GM19397 (cell line): ENCODE results near the gene PER3.

Experiments used
- ATAC-seq: cut with Tn5 transposase; IDR thresholded peaks from one replicate; pipeline ENCODE4 v1.9.1; 2021; ENCODE audit warnings: mild to moderate bottlenecking, moderate library complexity; ENCODE audit not compliant: unreplicated experiment

The PER3 gene

GRCh38 chr1:7831458-7831857 is 47.4 kb downstream of the PER3 start:
- no peak for ATAC-seq

- ATAC-seq, result no peak
Measured at GRCh38 chr1:7833035-7833434, 48.9 kb downstream of the PER3 start.

GRCh38 chr1:7838714-7839113 is 54.6 kb downstream of the PER3 start:
- no peak for ATAC-seq

GRCh38 chr1:7839526-7839925 is 55.4 kb downstream of the PER3 start:
- ATAC-seq, result no peak

DNA sequence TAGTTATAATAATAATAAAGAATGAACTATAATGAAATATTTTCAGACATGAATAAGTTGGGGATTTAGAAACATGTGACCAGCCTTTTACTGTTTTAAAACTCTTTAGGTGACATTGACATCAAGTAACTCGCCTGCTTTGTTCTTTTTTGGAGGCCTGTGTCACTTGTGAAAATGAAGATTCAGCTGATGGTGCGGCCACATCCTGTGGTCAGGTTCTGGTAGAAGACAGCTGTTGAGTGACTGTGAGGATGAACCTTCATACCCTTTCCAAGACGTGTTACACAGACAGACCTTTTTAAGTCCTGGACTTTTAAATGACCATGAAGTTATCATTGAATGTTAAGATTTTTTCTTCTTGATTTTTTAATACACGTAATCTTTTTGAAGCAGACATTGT is 58.4 kb downstream of the PER3 start:
- ATAC-seq, result no peak

DNA sequence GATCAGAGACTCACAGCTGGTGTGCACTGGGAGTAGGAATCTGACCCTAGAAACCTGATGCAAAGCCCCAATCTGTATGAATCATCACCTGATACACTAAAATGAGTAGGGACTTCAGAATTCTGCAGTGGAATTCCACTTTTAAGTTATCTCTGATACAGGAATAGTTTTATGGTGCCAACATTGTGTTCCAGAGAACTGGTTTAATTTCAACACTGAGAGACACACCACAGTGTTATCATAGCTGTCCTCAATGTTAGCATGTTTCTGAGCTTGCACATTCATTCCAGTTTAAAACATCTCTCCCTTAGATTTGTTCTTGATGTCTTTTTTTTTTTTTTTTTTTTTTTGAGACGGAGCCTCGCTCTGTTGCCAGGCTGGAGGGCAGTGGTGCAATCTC is 61.7 kb downstream of the PER3 start:
- no peak for ATAC-seq

GRCh38 chr1:7846656-7847055 is 62.6 kb downstream of the PER3 start:
- no peak for ATAC-seq

DNA sequence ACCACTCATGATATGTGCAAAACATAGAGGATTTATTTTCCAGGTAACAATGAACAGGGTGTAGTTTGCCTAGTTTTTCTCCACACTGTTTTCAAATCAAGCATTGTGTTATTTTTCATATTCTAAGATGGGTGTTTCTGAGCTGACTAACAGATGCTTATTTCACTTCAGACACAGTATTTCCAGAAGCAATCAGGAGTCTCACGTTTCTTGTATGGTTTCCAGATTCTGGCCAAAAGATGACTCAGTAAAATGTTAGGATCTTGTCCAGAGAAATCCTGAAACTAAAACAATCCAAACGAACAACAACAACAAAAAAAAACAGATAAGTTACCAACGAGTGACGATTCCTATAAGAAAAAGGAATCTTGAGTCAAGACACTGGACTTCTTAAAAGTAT is 63.5 kb downstream of the PER3 start:
- ATAC-seq, result no peak

DNA sequence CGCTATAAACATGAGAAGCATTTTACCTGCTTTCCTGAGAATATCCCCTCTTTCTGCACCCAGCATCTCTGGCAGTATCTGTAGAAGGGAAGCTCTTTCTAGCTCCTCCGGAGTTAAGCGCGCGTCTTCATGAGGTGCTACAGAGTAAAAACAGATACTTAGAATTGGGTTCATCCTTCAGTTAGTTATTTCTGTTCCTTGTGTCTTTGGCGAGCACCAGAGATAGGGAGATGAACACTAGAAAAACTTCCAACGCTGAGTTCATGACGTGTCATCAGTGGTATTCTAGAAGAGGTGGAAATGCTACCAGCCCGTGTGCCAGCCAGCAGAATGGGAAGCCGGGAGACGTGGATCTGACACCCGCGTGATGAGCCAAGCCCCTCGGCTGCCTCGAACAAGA is 66.7 kb downstream of the PER3 start:
- ATAC-seq, result no peak

DNA sequence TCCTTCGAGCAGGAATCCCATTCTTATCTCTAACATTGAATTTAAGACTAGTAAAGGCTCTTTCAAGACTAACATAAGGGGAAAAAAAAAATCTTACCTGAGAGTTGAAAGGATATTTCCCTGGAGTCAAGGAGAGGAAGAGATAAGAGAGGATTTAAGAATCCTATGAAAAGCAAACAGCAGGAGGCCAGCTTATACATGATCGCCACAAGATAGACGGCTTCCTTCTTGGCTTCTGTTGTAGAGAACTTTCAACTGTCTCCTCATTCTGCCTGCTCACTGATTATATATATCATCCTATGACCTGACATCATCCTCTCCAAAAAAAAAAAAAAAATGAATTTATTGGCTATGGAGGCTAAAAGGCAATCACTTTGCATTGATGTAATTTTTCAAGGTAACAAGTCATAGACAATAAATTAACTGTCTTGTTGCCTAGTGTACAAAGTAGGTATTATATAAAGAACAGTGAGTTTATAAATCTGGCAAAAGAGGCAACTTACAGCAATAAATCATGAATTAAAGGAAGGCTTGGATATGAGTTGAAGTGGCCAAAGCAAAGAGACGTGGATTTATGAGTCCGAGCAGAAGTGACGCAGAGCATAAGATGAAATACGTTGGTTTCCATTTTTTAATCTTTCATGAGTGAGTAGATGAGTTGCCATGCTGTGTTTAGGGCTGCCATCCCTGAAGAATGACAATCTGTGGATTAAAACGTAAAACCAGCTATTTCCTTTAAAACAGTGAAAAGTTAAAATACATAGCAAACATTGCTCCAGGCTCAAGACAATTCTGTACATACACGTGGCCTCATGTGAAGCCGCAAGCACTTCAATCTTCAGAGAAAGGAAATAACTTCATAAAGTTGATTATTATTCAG is 69.0 kb downstream of the PER3 start, which contains the start of gene UTS2:
UTS2 (minus strand) TSS at position 262 of the 880 bp plus-strand sequence; CDS start at position 200, 62 bp downstream.
- ATAC-seq, result no peak

- no peak for ATAC-seq
Measured at GRCh38 chr1:7853684-7854026, 69.6 kb downstream of the PER3 start.

GRCh38 chr1:7856345-7856744 is 72.3 kb downstream of the PER3 start:
- ATAC-seq, result no peak

GRCh38 chr1:7857000-7857399 is 72.9 kb downstream of the PER3 start:
- ATAC-seq, result no peak

DNA sequence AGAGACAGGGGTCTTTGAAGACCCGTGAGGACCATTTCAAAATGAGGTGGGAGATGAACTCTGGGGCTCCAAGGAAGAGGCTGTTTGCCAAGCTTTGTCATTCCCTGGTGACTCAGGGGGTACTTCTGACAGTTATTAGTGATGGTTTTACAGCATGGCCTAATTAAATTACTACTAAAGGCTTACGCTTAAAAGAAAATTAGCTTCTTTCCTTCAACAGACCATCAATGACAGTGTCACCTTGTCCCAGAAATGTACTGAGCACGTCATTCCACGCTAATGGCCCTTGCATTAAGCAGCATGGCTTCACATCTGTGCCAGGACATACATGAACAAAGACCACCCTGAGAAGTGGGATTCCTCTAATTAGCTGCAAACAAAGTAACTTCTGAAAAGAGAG is 73.9 kb downstream of the PER3 start:
- ATAC-seq, result no peak

DNA sequence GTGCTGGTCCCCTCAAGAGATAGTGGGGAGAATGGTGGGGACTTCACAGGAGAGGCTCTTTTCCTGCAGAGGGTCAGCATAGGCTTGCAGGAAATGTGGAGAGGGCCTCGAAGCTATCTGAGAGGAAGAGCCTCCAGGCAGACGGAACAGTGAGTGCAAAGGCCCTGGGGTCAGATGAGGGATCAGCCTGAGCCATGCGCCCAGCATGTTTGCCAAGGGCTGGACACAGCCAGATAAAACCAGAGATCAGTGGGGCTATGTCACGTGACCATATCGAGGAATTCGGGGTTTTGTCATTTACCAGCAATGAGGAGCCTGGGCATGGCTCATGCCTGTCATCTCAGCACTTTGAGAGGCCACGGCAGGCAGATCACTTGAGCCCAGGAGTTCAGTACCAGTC is 75.3 kb downstream of the PER3 start:
- no peak for ATAC-seq

DNA sequence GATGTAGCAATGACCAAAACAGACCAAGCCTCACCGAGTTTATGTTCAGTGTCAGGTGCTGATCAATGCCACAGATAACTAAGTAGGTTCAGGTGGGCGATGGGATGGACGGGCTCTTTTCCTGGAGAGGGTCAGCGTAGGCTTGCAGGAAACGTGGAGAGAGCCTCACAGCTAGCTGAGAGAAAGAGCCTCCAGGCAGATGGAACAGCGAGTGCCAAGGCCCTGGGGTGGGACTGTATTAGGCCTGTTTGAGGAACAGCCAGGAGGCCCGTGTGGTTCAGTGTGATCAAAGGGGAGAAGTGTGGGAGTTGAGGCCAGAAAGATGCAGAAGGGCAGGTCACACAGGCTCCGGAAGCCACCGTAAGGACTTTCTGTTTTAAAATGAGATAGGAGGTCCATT is 76.0 kb downstream of the PER3 start:
- ATAC-seq, result no peak

GRCh38 chr1:7861452-7861851 is 77.4 kb downstream of the PER3 start:
- ATAC-seq, result no peak

DNA sequence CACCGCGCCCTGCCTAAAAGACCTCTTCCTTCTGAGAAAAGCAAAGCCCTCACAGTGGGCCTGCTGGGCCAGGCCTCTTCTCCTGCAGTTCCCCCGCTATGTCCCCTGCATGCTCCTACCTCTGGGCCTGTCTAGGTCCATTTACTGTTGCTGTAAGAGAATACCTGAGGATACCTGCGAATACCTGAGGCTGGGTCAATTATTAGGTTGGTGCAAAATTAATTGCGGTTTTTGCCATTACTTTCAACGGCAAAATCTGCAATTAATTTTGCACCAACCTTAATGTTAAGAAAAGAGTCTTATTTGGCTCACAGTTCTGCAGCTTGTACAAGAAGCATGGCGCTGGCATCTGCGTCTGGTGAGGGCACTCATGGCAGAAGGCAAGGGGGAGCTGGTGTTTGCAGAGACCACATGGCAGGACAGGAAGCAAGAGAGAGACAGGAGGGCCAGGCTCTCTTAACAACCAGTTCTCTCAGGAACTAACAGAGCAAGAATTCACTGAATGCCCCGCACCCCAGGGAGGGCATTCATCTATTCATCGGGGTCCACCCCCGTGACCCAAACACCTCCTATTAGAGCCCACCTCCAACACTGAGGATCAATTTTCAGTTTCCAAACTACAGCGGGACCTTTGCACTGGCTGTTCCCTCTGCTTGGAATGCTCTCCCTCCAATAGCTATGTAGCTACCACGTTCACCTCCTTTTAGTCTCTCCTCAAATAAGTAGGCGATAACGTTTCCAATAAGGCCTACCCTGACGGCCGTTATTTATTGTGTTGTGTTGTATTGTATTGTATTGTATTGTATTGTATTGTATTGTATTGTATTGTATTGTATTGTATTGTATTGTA is 78.3 kb downstream of the PER3 start:
- no peak for ATAC-seq

DNA sequence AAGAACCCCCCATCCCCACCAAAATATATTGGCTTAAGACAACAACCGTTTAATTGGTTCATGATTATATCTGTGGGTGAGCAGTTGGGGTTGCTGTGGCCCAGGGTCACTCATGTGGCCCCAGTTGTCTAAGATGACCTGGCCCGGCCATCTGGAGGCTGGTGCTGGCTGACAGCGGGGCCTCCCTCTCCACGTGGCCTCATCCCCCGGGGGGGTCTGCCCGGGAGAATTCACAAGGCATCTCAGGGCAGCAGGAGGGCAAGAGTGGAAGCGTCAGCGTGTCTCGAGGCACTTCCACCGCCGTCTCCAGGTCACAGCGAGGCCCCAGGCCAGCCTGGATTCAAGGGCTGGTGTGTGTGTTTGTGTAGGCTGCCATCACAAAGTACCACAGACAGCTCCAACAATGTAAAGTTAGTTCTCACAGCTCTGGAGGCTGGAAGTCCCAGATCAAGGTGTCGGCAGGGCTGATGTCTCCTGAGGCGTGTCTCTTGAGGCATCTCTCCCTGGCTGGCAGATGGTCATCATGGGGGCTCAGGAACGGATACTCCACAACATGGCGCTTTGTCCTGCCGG is 79.8 kb downstream of the PER3 start:
- no peak for ATAC-seq

GRCh38 chr1:7865978-7866377 is 81.9 kb downstream of the PER3 start:
- ATAC-seq, result no peak

- no peak for ATAC-seq
Measured at GRCh38 chr1:7868070-7868780, 84.1 kb downstream of the PER3 start.
